Fibroblast of lung (primary cell): ENCODE measurements around the gene IGF2.

Experiments
- CTCF ChIP-seq, 2 donors: IDR thresholded peaks in 1 of 2; conservative IDR thresholded peaks in 1 of 2; 1 replicate in 1 of 2; 2 replicates in 1 of 2; pipeline ENCODE4 v1.5.1; 2011 to 2012; ENCODE audit warnings: low read length in 2 of 2, control low read depth in 1 of 2, inconsistent platforms in 1 of 2, low read depth in 1 of 2, mild to moderate bottlenecking in 1 of 2
- EZH2 ChIP-seq: IDR thresholded peaks from 2 replicates; pipeline ENCODE4 v1.5.1; 2012; ENCODE audit warnings: low read length, control low read depth, mild to moderate bottlenecking; ENCODE audit errors: missing control alignments

- TF ChIP-seq CTCF (conservative IDR thresholded peaks at IDR 0.05 in 1 of 2, IDR thresholded peaks at IDR 0.05 in 1 of 2; ENCODE audit: low read depth in 1 of 2, low read length in 2 of 2) = no peak
- TF ChIP-seq EZH2 = no peak
These were observed 1.1 kb downstream of the IGF2 start for GRCh38 chr11:2138068-2138430.
